Uterus (tissue), 4 donors: ENCODE data around the gene PTPRN2. TPM values are rescaled to one million over a fixed set of nuclear protein-coding genes. Genes with fewer than 3 reads are reported as not detected.
"Not testable (repeated sequence)": the region's sequence is repeated elsewhere in the genome, so short reads cannot be mapped to it uniquely, and the experiment has no call there.

Experiments used
- DNase-seq, 2 donors: peaks; one replicate each; pipeline ENCODE4 v3.0.0-alpha.2; 2019 to 2020
- H3K27ac ChIP-seq, 2 donors: fragments of 200-600 bp; sonication (generic); 1 replicate in 1 of 2; 2 replicates in 1 of 2; pipeline ENCODE4 v1.5.1; 2016 to 2018
- H3K27me3 ChIP-seq, 2 donors: fragments of 200-600 bp; sonication (generic); one replicate each; pipeline ENCODE4 v1.5.1; 2018 to 2019; ENCODE audit warnings: control low read depth in 1 of 2
- H3K36me3 ChIP-seq, 2 donors: fragments of 200-600 bp; sonication (generic); one replicate each; pipeline ENCODE4 v1.5.1; 2019; ENCODE audit warnings: control low read depth in 1 of 2
- H3K4me1 ChIP-seq, 2 donors: fragments of 200-600 bp; sonication (generic); one replicate each; pipeline ENCODE4 v1.5.1; 2018 to 2019; ENCODE audit warnings: control low read depth in 1 of 2
- H3K4me3 ChIP-seq, 2 donors: fragments of 200-600 bp; sonication (generic); 1 replicate in 1 of 2; 2 replicates in 1 of 2; pipeline ENCODE4 v1.5.1; 2018 to 2019; ENCODE audit warnings: mild to moderate bottlenecking in 1 of 2
- H3K9me3 ChIP-seq, 2 donors: fragments of 200-600 bp; sonication (generic); one replicate each; pipeline ENCODE4 v1.5.1; 2019; ENCODE audit warnings: control low read depth in 1 of 2
- CTCF ChIP-seq, 4 experiments: fragments of 200-600 bp in 2 of 4; fragments of 450-650 bp in 2 of 4; sonication (generic) in 2 of 4; IDR thresholded peaks; one replicate each; pipeline ENCODE4 v1.5.1; 2016 to 2019; ENCODE audit warnings: antibody characterized with exemption in 4 of 4, mild to moderate bottlenecking in 2 of 4, moderate library complexity in 1 of 4
- POLR2A ChIP-seq, 2 donors: fragments of 450-650 bp; IDR thresholded peaks; one replicate each; pipeline ENCODE4 v1.6.1; 2016; ENCODE audit warnings: antibody characterized with exemption in 2 of 2, mild to moderate bottlenecking in 1 of 2, moderate library complexity in 1 of 2
- intact Hi-C: fragments of 100-400 bp; cut with DNase I; formaldehyde crosslinking; loops from one replicate; pipeline ENCODE4 v1.15.1; 2023; ENCODE audit warnings: low total_unique reads
- total RNA-seq, 4 donors: library from RNA; depleted of rRNA in 3 of 4; stranded (reverse); fragments of >200 nt in 3 of 4; gene quantifications; one replicate each; pipeline versions ENCODE4 v1.1.0 to v1.2.4, GENCODE V29; 2014 to 2023
- donor health status: DM: yes; HTN: yes; CAD: no.

Gene PTPRN2
- total RNA-seq, 4 donors from 2014 or later = 1.2 to 5.2 (median 2.3) TPM

GRCh38 chr7:157938211-157938610 is 649.4 kb downstream of the PTPRN2 start:
- no peaks in the 10 kb centered on the region for H3K9me3 ChIP-seq
- intact Hi-C loops = no loop called here
- no peaks in the 10 kb centered on the region for H3K27me3 ChIP-seq
- H3K4me1 ChIP-seq = no peaks in the 10 kb centered on the region
- DNase-seq = no peak
- H3K27ac ChIP-seq = no peak overlapping the region
- TF ChIP-seq POLR2A (IDR thresholded peaks at IDR 0.05) = no peak
- no peak for TF ChIP-seq CTCF (IDR thresholded peaks at IDR 0.05)
- no peaks in the 10 kb centered on the region for H3K36me3 ChIP-seq
- no peak overlapping the region for H3K4me3 ChIP-seq

GRCh38 chr7:157937406-157937805 is 650.2 kb downstream of the PTPRN2 start:
- intact Hi-C loops = no loop called here
- TF ChIP-seq CTCF (IDR thresholded peaks at IDR 0.05) = no peak
- no peak for TF ChIP-seq POLR2A (IDR thresholded peaks at IDR 0.05)
- DNase-seq = no peak

GRCh38 chr7:157936976-157937375 is 650.6 kb downstream of the PTPRN2 start:
- TF ChIP-seq CTCF (IDR thresholded peaks at IDR 0.05) (no peak), POLR2A (IDR thresholded peaks at IDR 0.05) (no peak)
- no peak overlapping the region for H3K4me3 ChIP-seq
- H3K27ac ChIP-seq = no peak overlapping the region
- no peak for DNase-seq
- H3K4me1 ChIP-seq = no peaks in the 10 kb centered on the region
- no peaks in the 10 kb centered on the region for H3K9me3 ChIP-seq
- H3K36me3 ChIP-seq = no peaks in the 10 kb centered on the region
- intact Hi-C loops = no loop called here
- no peaks in the 10 kb centered on the region for H3K27me3 ChIP-seq

More at GRCh38 chr7:157937406-157937805, 650.2 kb downstream of the PTPRN2 start:
- Histone ChIP-seq H3K27me3 (no peaks in the 10 kb centered on the region), H3K4me3 (no peak overlapping the region), H3K27ac (no peak overlapping the region), H3K4me1 (no peaks in the 10 kb centered on the region), H3K9me3 (no peaks in the 10 kb centered on the region), H3K36me3 (no peaks in the 10 kb centered on the region)

- H3K27ac ChIP-seq, H3K9me3 ChIP-seq, intact Hi-C loops, H3K27me3 ChIP-seq, H3K4me3 ChIP-seq, H3K4me1 ChIP-seq, DNase-seq, H3K36me3 ChIP-seq: not testable (repeated sequence)
Measured at GRCh38 chr7:157935721-157936120, 651.9 kb downstream of the PTPRN2 start.

- H3K36me3 ChIP-seq, DNase-seq, H3K27me3 ChIP-seq, H3K27ac ChIP-seq, intact Hi-C loops, H3K4me1 ChIP-seq, H3K9me3 ChIP-seq, H3K4me3 ChIP-seq: not testable (repeated sequence)
Measured at GRCh38 chr7:157933219-157934155, 654.1 kb downstream of the PTPRN2 start.

- H3K36me3 ChIP-seq = no peaks in the 10 kb centered on the region
- intact Hi-C loops = no loop called here
- H3K27me3 ChIP-seq = no peaks in the 10 kb centered on the region
- DNase-seq = no peak
- no peaks in the 10 kb centered on the region for H3K4me1 ChIP-seq
- TF ChIP-seq POLR2A (IDR thresholded peaks at IDR 0.05) = no peak
- no peak for TF ChIP-seq CTCF (IDR thresholded peaks at IDR 0.05)
- H3K9me3 ChIP-seq = no peaks in the 10 kb centered on the region
- no peak overlapping the region for H3K27ac ChIP-seq
- H3K4me3 ChIP-seq = no peak overlapping the region
Measured at GRCh38 chr7:157932498-157933218, 655.0 kb downstream of the PTPRN2 start.
